GM21723 (cell line): Measurements from ENCODE around the gene KSR2.
A peak's percentile ranks its signal among the peaks of the same experiment; 100 is the strongest.
"Not testable (repeated sequence)": the region's sequence is repeated elsewhere in the genome, so short reads cannot be mapped to it uniquely, and the experiment has no call there.

Experiments
- ATAC-seq: cut with Tn5 transposase; IDR thresholded peaks from one replicate; pipeline ENCODE4 v1.9.1; 2021; ENCODE audit warnings: mild to moderate bottlenecking, moderate library complexity; ENCODE audit not compliant: unreplicated experiment

Gene KSR2

GRCh38 chr12:117968826-117969659 is at the start of gene KSR2:
Gene KSR2, minus strand, starts transcription at chr12:117968990. Its CDS starts 735 bp downstream, at chr12:117968255.
- peak; percentile 83 for ATAC-seq

GRCh38 chr12:118017926-118018325 is 49.1 kb upstream of the KSR2 start:
- no peak for ATAC-seq

- peak; percentile 99 for ATAC-seq
Measured at GRCh38 chr12:118016424-118017264, 47.9 kb upstream of the KSR2 start, which contains the start of gene RFC5. Gene RFC5, plus strand, starts transcription at chr12:118016703. Its CDS starts 125 bp downstream, at chr12:118016828.

GRCh38 chr12:118015944-118016343 is 47.2 kb upstream of the KSR2 start:
- ATAC-seq, result peak; percentile 3

GRCh38 chr12:118015306-118015705 is 46.5 kb upstream of the KSR2 start:
- ATAC-seq, result no peak

GRCh38 chr12:118013283-118013682 is 44.5 kb upstream of the KSR2 start:
- ATAC-seq, result no peak

- no peak for ATAC-seq
Measured at GRCh38 chr12:118011961-118012360, 43.2 kb upstream of the KSR2 start.

GRCh38 chr12:118011377-118011776 is 42.6 kb upstream of the KSR2 start:
- ATAC-seq, result no peak

GRCh38 chr12:118010903-118011302 is 42.1 kb upstream of the KSR2 start:
- ATAC-seq, result no peak

GRCh38 chr12:117999806-118000205 is 31.0 kb upstream of the KSR2 start:
- ATAC-seq, result not testable (repeated sequence)

GRCh38 chr12:117998719-117999118 is 29.9 kb upstream of the KSR2 start:
- no peak for ATAC-seq

- no peak for ATAC-seq
Measured at GRCh38 chr12:117994551-117995438, 26.0 kb upstream of the KSR2 start.

GRCh38 chr12:117986705-117987469 is 18.1 kb upstream of the KSR2 start:
- ATAC-seq, result no peak

GRCh38 chr12:117985182-117985581 is 16.4 kb upstream of the KSR2 start:
- no peak for ATAC-seq

- ATAC-seq, result no peak
Measured at GRCh38 chr12:117981267-117981666, 12.5 kb upstream of the KSR2 start.

GRCh38 chr12:117980616-117981015 is 11.8 kb upstream of the KSR2 start:
- no peak for ATAC-seq

GRCh38 chr12:117977373-117977772 is 8.6 kb upstream of the KSR2 start:
- ATAC-seq, result no peak

- no peak for ATAC-seq
Measured at GRCh38 chr12:117975006-117975405, 6.2 kb upstream of the KSR2 start.

- no peak for ATAC-seq
Measured at GRCh38 chr12:117972301-117972700, 3.5 kb upstream of the KSR2 start.

- ATAC-seq, result no peak
Measured at GRCh38 chr12:117970334-117970733, 1.5 kb upstream of the KSR2 start.
